Fibroblast of pulmonary artery (primary cell): ENCODE data around the gene DDX39B.

Experiments used
- DNase-seq: peaks from one replicate; pipeline ENCODE4 v3.0.0-alpha.2; 2010; ENCODE audit warnings: low read depth
- H3K4me3 ChIP-seq: replicated peaks from 2 replicates; pipeline ENCODE4 v1.5.1; 2011; ENCODE audit warnings: low read depth, mild to moderate bottlenecking, control low read depth, low read length, moderate library complexity
- TF ChIP-seq, protein P1 (sequence below): IDR thresholded peaks from 2 replicates; pipeline ENCODE4 v1.5.1; 2011; ENCODE audit warnings: mild to moderate bottlenecking, control low read depth, low read length, inconsistent platforms; ENCODE audit errors: missing control alignments

DDX39B gene

DNA sequence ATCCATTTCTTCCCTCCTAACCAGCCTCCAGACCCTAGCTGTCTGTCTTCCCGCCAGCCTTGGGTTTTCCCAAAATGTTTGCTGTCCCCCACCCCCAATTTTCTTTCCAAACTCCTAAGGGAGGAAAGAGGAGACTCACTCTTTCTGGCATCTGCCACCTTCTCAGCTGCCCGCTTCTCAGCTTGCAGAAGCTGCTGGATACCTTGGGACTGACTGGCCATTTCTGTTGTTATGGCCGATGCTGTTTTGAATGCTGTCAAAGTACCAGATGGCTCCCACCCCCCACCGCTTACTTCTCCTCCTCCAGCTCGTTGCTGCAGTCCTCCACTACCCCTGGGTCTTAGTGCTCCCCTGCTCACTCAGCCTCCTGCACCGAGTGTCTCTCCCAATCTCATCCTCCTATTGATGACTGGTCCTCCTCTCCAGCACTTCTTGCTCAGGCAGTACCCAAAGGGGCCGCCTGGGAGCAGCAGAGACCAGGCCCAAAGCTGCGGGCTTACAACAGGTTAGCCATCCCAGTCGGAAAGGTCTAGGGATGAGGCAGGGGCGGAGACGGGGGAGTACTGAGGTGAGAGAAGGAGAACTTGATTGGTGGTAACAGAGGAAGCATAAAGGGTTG, 4.6 kb upstream of the DDX39B start, which contains the start of gene ATP6V1G2:
Gene ATP6V1G2 (minus strand): TSS at position 270 of the 619 bp plus-strand sequence. CDS start 49 bp downstream, at position 221.
- TF ChIP-seq, protein P1, sequence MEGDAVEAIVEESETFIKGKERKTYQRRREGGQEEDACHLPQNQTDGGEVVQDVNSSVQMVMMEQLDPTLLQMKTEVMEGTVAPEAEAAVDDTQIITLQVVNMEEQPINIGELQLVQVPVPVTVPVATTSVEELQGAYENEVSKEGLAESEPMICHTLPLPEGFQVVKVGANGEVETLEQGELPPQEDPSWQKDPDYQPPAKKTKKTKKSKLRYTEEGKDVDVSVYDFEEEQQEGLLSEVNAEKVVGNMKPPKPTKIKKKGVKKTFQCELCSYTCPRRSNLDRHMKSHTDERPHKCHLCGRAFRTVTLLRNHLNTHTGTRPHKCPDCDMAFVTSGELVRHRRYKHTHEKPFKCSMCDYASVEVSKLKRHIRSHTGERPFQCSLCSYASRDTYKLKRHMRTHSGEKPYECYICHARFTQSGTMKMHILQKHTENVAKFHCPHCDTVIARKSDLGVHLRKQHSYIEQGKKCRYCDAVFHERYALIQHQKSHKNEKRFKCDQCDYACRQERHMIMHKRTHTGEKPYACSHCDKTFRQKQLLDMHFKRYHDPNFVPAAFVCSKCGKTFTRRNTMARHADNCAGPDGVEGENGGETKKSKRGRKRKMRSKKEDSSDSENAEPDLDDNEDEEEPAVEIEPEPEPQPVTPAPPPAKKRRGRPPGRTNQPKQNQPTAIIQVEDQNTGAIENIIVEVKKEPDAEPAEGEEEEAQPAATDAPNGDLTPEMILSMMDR = no peak
- DNase-seq = peak; percentile 93
- H3K4me3 ChIP-seq = peak within 1 kb of the TSS; percentile 61

DNA sequence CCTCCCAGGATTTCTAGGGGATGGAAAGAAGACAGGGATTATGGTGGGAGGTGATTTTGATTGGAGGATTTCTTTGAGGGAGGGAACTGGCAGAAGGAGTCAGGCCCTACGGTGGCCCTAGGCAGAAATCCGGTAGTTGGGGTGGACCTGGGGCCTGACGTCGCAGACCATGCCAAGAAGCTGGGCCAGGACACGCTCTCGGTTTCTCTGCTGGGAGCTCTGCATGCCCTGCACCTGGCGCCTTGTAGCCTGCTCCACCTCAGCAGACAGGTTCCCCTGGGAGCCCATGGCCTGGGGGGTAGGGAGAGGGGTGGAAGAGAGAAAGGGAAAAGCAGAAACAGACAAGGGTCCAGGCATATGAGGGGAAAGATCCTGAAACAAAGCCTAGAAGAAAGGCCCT, 3.5 kb upstream of the DDX39B start:
- TF ChIP-seq, protein P1 = no peak
- DNase-seq = no peak

DNA sequence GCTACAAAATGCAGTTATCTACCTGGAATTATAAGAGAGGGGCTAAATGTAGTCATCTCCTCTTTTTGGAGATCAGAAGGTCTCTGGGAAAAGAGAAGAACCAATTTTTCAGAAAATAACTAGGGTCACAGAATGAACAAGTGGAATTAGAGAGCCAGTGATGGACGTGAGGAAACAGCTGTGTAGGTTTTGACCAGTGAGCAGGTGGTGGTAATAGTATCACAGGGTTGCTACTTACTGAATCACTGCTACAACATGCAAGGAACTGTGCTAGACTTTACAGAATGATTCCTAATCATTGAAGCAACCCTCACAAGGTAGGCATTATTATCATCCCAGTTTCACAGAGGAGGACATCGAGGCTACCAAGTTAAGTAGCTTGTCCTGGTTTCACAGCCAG, 2.9 kb upstream of the DDX39B start:
- TF ChIP-seq, protein P1 = no peak

More for the DNA sequence above, 3.5 kb upstream of the DDX39B start:
- H3K4me3 ChIP-seq = no peak overlapping the region

DNA sequence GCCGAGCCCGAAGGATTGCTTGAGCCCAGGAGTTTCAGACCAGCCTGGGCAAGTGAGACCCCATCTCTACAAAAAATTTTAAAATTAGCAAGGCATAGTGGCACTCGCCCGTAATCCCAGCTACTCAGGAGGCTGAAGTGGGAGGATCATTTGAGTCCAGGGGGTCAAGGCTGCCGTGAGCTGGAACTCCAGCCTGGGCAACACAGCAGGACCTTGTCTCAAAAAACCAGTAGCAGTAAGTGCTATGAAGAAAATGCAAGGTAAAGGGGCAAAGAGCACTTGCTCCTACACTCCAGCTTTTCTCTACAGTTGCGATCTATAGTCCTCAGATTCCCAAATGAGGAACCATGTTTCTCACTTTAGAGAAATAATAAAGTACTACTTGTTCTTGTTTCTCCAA, 1.8 kb upstream of the DDX39B start:
- no peak overlapping the region for H3K4me3 ChIP-seq
- no peak for DNase-seq
- TF ChIP-seq, protein P1 = no peak

More for the DNA sequence above, 2.9 kb upstream of the DDX39B start:
- H3K4me3 ChIP-seq = no peak overlapping the region
- no peak for DNase-seq

DNA sequence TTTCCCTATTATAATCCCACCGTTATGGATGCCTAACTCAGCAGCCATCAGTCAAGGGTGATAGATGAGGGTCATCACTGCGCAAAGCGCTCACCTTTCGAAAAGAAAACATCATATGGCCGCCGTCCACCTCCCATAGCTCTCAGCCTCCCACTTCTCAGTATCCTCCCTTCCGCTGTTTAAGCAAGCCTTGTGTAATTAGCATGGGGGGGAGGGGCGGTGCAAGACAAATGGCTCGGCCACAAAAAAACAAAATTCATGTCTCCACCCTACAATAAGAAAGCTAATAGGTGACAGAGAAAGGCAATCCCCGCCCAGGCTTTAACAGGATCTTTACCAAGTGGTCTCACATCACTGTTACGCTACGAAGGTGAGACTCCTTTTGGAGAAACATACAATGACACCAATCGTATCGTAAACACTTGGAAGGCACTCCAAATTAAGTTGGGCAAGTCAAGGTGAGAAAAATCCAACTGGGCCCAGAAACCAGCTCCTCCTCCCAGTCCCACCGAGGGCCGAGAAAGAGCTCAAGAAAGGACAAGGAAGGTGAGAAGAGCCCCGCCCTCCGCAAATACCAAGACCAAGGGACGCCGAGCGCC, 645 bp downstream of the DDX39B start:
- H3K4me3 ChIP-seq = peak overlapping the region; percentile 68
- TF ChIP-seq, protein P1 = no peak
- peak; percentile 71 for DNase-seq

DNA sequence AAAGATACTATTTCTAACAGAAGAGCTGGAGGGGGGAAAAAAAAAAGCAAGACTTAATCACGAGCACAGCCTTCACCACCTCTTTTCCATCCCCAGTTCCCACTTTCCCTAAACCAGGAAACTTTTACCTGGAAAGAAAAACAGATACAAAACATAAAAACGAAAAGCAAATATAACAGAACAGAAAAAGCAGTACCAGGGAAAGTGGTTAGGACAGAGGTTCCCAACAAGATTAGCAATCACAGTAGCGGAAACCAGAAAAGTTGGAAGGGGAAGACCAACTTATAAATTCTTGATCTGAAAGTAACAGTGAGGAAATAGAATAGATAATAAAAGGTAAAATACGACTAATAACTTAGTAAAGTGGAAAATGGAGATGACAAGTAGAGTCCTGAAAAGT, 1.2 kb downstream of the DDX39B start:
- DNase-seq = no peak
- H3K4me3 ChIP-seq = peak overlapping the region; percentile 68
- TF ChIP-seq, protein P1 = no peak

DNA sequence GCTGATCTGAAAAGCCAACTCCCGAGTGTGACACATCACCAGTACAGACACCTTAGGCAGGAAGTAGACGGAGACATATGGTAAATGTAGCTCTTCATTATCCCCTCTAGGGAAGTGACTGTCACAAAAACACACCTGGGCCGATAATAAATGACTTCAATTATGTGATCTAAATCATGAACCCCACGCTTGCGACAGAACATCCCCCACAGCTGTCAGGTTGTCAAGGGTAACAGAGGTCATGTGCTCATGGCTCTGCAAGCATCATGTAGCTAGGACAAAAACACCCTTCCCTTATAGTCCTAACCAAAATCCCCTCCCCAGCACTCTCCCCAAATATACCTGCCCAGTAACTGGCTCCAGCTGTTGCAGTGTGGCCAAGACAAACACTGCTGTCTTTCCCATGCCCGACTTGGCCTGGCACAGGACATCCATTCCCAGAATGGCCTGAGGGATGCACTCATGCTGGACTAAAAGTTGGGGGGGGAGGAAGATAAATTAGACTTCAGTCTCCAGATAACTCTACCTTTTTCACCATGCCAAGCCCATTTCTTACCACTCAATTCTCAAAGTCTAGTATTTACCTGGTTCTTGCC, 2.9 kb downstream of the DDX39B start:
- TF ChIP-seq, protein P1 = no peak
- DNase-seq = no peak
- H3K4me3 ChIP-seq = peak overlapping the region; percentile 68
